GM12873 (cell line): Measurements from ENCODE around the gene SHROOM2.

Source experiments
- TF ChIP-seq, protein P1 (sequence below): IDR thresholded peaks from 2 replicates; pipeline ENCODE4 v1.5.1; 2012; ENCODE audit warnings: low read depth, mild to moderate bottlenecking, moderate library complexity, low read length, control low read depth; ENCODE audit not compliant: insufficient read depth; ENCODE audit errors: missing control alignments

The SHROOM2 gene

DNA sequence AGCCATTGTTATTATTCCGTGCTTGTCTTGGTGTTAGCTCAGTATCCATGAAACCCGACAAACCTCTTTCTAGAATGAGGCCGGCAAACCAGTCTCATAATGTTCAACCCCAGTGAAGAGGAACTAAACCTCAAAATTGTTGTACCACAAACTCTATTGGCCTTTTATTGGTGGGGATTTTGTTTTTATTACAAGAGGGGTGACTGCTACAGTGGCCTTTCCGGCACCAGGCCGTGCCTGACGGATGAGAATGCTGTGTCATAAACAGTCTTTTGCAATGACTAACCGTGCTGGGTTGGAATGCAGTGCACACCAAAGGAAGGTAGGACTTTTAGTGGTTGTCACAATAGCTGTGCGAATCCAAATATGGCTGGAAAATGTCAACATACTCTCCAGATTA, 60.8 kb downstream of the SHROOM2 start:
- TF ChIP-seq, protein P1, sequence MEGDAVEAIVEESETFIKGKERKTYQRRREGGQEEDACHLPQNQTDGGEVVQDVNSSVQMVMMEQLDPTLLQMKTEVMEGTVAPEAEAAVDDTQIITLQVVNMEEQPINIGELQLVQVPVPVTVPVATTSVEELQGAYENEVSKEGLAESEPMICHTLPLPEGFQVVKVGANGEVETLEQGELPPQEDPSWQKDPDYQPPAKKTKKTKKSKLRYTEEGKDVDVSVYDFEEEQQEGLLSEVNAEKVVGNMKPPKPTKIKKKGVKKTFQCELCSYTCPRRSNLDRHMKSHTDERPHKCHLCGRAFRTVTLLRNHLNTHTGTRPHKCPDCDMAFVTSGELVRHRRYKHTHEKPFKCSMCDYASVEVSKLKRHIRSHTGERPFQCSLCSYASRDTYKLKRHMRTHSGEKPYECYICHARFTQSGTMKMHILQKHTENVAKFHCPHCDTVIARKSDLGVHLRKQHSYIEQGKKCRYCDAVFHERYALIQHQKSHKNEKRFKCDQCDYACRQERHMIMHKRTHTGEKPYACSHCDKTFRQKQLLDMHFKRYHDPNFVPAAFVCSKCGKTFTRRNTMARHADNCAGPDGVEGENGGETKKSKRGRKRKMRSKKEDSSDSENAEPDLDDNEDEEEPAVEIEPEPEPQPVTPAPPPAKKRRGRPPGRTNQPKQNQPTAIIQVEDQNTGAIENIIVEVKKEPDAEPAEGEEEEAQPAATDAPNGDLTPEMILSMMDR: no peak

DNA sequence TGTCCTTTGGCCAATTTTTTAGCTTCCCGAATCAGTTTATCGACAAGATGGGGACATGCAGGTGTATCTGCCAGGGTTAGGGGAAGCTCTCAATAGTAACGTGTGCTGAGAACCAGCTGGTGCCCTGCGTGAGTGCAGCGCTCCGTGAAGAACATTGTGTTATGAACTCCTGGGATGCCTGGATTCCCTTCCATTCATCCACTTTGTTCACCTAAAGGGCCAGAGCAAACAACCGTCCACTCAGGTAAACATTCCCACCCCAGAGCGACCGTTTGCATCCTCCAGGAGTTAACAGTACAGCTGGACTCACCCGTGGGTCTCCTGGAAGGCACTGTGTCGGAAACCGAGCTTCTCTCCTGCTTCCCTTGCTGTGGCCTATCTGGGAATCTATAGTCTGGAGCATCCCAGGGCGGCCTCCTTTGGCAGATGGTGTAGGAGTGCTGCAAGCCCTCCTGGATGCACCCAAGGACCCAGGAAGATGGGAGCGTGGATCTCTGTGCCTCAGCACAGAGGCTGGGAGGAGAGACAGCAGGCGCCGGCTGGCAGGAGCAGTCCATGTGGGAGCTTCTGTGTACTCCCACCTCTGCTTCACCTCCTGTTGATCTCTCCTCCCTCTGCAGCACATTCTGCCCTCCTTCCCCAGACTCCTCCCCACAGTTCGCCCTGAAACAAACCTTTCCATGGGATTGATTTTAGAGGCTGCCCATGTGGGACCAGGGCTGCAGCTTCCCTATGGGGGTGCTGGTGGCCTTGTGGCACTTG, 62.7 kb downstream of the SHROOM2 start:
- TF ChIP-seq, protein P1: no peak

DNA sequence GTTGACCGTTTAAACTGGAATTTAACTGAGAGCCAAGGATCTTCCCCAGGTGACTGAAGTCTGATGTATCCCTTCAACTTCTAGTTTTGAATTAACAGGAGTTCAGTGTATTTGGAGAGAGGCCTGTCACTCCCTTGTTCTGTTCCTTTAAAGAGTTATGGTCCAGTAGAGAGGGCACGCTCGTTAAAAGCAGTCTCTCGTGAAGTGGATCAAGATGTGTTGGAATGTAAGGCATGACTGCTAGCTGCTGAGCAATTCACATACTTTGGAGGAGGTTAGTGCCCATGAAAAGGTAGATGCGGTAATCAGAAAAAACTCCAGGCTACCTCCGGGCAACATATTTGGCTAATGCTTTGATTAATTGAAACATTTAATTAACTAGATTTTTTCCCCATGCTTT, 65.7 kb downstream of the SHROOM2 start:
- TF ChIP-seq, protein P1: no peak

DNA sequence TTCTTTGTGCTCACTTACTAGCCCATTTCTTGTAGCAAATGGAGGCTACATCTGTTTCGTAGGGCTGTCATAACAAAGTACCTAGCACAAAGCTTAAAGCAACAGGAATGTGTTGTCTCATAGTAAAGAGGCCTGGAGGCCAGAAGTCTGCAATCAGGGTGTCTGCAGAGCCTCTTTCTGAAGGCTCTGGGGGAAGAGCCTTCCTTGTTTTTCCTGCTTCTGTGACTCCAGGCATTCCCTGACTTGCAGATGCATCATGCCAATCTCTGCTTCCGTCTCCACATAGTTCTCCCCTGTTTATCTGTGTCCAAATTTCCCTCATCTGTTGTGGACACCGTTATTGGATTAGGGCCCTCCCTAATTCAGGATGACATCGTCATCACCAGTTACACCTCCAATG, 67.1 kb downstream of the SHROOM2 start:
- TF ChIP-seq, protein P1: no peak

DNA sequence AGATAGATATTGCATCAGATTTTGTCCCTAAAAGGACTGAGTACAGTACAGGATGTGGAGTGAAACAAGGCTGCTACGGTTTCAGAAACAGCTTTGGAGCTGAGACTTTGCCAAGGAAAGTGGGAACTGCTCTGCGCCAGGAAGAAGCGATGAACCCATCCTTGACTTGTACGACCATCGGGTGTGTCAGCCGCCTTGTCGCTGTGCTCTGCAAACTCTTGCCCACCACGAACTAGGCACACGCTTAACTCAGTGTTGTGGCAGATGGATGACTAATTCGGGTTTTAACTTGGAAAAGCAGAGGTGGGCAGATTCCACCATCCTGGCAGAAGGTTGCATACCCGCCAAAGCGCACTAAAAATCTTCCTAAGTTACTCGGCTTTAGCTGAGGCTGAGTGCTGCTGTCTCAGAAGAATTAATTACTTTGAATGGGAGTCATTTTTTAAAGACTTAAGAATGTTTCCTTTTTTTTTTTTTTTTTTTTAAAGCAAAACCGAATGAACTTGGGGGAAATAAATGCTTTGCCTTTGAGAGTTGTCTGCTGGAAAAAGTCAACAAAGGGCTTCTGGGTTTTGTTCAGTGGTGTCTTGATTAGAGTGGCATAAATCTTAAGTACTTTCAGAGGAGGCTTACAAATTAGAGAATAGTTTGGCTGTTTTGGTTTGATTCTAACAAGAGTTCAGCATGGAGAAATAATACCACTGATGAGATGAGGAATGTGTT, 69.5 kb downstream of the SHROOM2 start:
- TF ChIP-seq, protein P1: no peak

DNA sequence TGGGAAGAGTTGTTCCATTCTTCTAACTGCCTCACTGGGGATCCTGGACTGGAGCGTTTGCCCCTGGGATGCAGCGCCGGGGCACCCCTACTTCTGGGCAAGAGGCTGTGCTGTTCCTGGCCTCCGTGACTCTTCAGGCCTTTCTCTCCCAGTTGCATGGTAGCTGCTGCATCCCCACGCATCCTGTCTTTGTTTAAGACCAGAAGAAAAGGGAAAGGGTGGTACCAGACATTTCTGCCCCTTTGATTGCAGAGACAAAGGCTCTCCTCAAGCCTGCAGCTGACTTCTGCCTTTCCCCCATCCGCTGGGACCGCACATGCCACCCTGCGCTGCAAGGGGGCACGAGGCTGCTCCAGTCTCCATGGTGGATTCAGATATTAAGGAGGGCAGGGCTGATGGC, 70.4 kb downstream of the SHROOM2 start:
- TF ChIP-seq, protein P1: no peak
